ENCODE results near the gene EDC4. TPM values are rescaled to one million over a fixed set of nuclear protein-coding genes. Genes with fewer than 3 reads are reported as not detected.

Gene EDC4
- total and polyA plus RNA-seq, 2 donors from 2014 or later = 44.7 to 56.5 TPM

DNA sequence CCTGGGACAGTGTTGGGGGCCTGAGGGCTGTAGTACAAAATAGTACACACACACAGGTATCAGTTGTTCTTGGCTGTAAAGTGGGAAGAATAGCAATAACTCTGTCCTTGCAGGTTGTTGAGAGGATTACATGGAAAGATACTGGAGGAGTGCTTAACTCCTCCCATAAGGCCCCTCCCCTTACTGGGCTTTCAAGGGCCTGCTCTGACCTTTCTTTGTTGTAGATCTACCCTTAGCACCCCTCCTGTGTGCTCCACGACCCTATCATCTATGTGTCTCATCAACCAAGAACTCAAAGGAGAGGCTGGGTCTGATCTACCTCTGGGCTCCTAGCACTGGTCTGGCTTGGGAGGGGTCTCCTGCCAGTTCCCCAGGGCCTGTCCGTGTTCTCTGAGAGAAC lies 8.3 kb upstream of the EDC4 start:
- no peak for FAIRE-seq
- H3K36me3 ChIP-seq (ENCODE audit: control insufficient read depth in 2 of 3, insufficient read depth in 3 of 3, low read length in 3 of 3) = peaks cover 2 to 12% (median 6%) of the 10 kb centered on the region in 3 donors

DNA sequence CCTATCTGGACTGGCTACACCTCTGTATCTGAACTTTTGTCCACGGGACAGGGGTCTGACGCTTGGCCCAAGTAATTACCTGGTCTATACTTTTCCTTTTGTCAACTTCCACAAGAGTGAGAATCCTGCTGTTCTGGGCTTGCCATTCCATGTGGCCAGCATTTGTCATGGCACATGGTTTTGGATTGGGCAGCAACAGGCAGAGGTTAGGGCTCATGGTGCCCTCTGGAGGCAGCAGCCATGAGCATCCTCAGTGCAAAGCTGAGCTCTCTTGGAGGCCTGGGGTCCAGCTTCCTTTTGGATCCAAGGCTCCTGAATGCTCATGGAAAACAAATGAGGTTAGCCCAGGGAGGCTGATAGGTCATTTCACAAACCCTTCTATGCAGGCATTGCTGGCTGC lies 7.5 kb upstream of the EDC4 start:
- Histone ChIP-seq H3K27ac (ENCODE audit: low read depth in 2 of 2, low read length in 2 of 2) (no peak overlapping the region), H3K9me3 (ENCODE audit: control insufficient read depth in 2 of 3, insufficient read depth in 1 of 3, low read length in 3 of 3) (no peaks in the 10 kb centered on the region), H3K4me1 (ENCODE audit: control insufficient read depth in 2 of 3, insufficient read depth in 2 of 3, low read depth in 1 of 3, low read length in 3 of 3) (peaks cover 0 to 7% (median 6%) of the 10 kb centered on the region in 3 donors), H3K36me3 (ENCODE audit: control insufficient read depth in 2 of 3, insufficient read depth in 3 of 3, low read length in 3 of 3) (peaks cover 3 to 18% (median 6%) of the 10 kb centered on the region in 3 donors), H3K27me3 (ENCODE audit: control insufficient read depth, insufficient read depth, low read length) (no peaks in the 10 kb centered on the region), H3K4me3 (ENCODE audit: low read length in 3 of 3) (no peak overlapping the region), H3K9ac (ENCODE audit: low read length in 3 of 3) (no peak overlapping the region)
- DNase-seq = peak in 1 of 5 donors; percentile 29
- no peak for FAIRE-seq
- intact Hi-C loops (cut with DNase I) = no loop called here
- TF ChIP-seq, protein P1, sequence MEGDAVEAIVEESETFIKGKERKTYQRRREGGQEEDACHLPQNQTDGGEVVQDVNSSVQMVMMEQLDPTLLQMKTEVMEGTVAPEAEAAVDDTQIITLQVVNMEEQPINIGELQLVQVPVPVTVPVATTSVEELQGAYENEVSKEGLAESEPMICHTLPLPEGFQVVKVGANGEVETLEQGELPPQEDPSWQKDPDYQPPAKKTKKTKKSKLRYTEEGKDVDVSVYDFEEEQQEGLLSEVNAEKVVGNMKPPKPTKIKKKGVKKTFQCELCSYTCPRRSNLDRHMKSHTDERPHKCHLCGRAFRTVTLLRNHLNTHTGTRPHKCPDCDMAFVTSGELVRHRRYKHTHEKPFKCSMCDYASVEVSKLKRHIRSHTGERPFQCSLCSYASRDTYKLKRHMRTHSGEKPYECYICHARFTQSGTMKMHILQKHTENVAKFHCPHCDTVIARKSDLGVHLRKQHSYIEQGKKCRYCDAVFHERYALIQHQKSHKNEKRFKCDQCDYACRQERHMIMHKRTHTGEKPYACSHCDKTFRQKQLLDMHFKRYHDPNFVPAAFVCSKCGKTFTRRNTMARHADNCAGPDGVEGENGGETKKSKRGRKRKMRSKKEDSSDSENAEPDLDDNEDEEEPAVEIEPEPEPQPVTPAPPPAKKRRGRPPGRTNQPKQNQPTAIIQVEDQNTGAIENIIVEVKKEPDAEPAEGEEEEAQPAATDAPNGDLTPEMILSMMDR (IDR thresholded peaks at IDR 0.05; ENCODE audit: borderline replicate concordance, extremely low read depth, insufficient read depth) = peak; percentile 11

More for the DNA sequence above, 8.3 kb upstream of the EDC4 start:
- Histone ChIP-seq H3K27ac (ENCODE audit: low read depth in 2 of 2, low read length in 2 of 2) (no peak overlapping the region), H3K4me3 (ENCODE audit: low read length in 3 of 3) (no peak overlapping the region), H3K9me3 (ENCODE audit: control insufficient read depth in 2 of 3, insufficient read depth in 1 of 3, low read length in 3 of 3) (no peaks in the 10 kb centered on the region), H3K4me1 (ENCODE audit: control insufficient read depth in 2 of 3, insufficient read depth in 2 of 3, low read depth in 1 of 3, low read length in 3 of 3) (peaks cover 0 to 7% (median 6%) of the 10 kb centered on the region in 3 donors), H3K27me3 (ENCODE audit: control insufficient read depth, insufficient read depth, low read length) (no peaks in the 10 kb centered on the region), H3K9ac (ENCODE audit: low read length in 3 of 3) (no peak overlapping the region)
- intact Hi-C loops (cut with DNase I) = no loop called here
- TF ChIP-seq, protein P1 (IDR thresholded peaks at IDR 0.05; ENCODE audit: borderline replicate concordance, extremely low read depth, insufficient read depth) = no peak
- no peak for DNase-seq

DNA sequence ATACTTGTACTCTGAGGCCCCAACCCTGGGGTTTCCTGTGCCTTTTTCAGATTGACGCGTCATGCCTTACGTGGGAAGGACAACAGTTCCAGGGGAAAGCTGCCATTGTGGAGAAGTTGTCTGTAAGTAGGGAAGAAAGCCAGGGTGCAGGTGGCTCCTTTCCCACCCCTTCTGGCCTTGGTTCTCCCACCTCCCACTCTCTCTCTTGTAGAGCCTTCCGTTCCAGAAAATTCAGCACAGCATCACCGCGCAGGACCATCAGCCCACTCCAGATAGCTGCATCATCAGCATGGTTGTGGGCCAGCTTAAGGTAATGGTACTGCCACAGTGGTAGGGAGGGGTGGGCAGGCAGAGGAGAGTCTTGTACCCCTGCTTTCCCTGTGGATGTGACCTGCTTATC lies 4.6 kb upstream of the EDC4 start:
- no peak for FAIRE-seq
- TF ChIP-seq, protein P1 (IDR thresholded peaks at IDR 0.05; ENCODE audit: borderline replicate concordance, extremely low read depth, insufficient read depth) = no peak
- Histone ChIP-seq H3K4me3 (ENCODE audit: low read length in 3 of 3) (no peak overlapping the region), H3K4me1 (ENCODE audit: control insufficient read depth in 2 of 3, insufficient read depth in 2 of 3, low read depth in 1 of 3, low read length in 3 of 3) (peaks cover 0 to 11% (median 4%) of the 10 kb centered on the region in 3 donors), H3K9me3 (ENCODE audit: control insufficient read depth in 2 of 3, insufficient read depth in 1 of 3, low read length in 3 of 3) (no peaks in the 10 kb centered on the region), H3K9ac (ENCODE audit: low read length in 3 of 3) (no peak overlapping the region), H3K36me3 (ENCODE audit: control insufficient read depth in 2 of 3, insufficient read depth in 3 of 3, low read length in 3 of 3) (peaks cover 4 to 14% (median 6%) of the 10 kb centered on the region in 3 donors), H3K27me3 (ENCODE audit: control insufficient read depth, insufficient read depth, low read length) (no peaks in the 10 kb centered on the region), H3K27ac (ENCODE audit: low read depth in 2 of 2, low read length in 2 of 2) (no peak overlapping the region)
- intact Hi-C loops (cut with DNase I) = no loop called here
- no peak for DNase-seq

DNA sequence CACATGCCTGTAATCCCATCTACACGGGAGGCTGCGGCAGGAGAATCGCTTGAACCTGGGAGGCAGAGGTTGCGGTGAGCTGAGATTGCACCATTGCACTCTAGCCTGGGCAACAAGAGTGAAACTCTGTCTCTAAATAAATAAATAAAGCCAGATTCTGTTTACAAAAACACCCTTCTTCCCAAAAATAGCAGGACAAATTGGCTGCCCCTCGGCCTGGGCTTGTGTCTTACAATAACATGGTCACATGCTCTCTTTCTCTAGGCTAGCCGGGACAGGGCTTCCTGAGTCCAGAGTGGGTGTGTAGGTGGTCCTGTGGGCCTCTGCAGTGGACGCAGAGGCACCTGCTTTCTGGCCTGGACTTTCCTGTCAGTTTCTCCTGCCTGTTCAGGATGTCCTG lies 3.2 kb upstream of the EDC4 start:
- FAIRE-seq (no peak), DNase-seq (no peak)
- TF ChIP-seq, protein P1 (IDR thresholded peaks at IDR 0.05; ENCODE audit: borderline replicate concordance, extremely low read depth, insufficient read depth) = no peak
- Histone ChIP-seq H3K36me3 (ENCODE audit: control insufficient read depth in 2 of 3, insufficient read depth in 3 of 3, low read length in 3 of 3) (peaks cover 4 to 14% (median 6%) of the 10 kb centered on the region in 3 donors), H3K4me1 (ENCODE audit: control insufficient read depth in 2 of 3, insufficient read depth in 2 of 3, low read depth in 1 of 3, low read length in 3 of 3) (peaks cover 0 to 18% (median 11%) of the 10 kb centered on the region in 3 donors), H3K27me3 (ENCODE audit: control insufficient read depth, insufficient read depth, low read length) (no peaks in the 10 kb centered on the region), H3K4me3 (ENCODE audit: low read length in 3 of 3) (no peak overlapping the region), H3K9ac (ENCODE audit: low read length in 3 of 3) (no peak overlapping the region), H3K27ac (ENCODE audit: low read depth in 2 of 2, low read length in 2 of 2) (no peak overlapping the region), H3K9me3 (ENCODE audit: control insufficient read depth in 2 of 3, insufficient read depth in 1 of 3, low read length in 3 of 3) (no peaks in the 10 kb centered on the region)
- intact Hi-C loops (cut with DNase I) = no loop called here

Measured in kidney (tissue), 14 donors.